Peyer's patch (tissue), 4 donors: ENCODE measurements around the gene RBM23.

Experiments used
- POLR2A ChIP-seq, 2 donors: fragments of 450-650 bp; IDR thresholded peaks; one replicate each; pipeline ENCODE4 v1.5.1; 2017; ENCODE audit warnings: antibody characterized with exemption in 2 of 2, mild to moderate bottlenecking in 2 of 2, moderate library complexity in 2 of 2
- TF ChIP-seq, protein P1 (sequence below), 6 experiments: fragments of 450-650 bp in 4 of 6; fragments of 200-600 bp in 2 of 6; sonication (generic) in 1 of 6; IDR thresholded peaks; one replicate each; pipeline ENCODE4 v1.5.1; 2017 to 2019; ENCODE audit warnings: antibody characterized with exemption in 6 of 6, mild to moderate bottlenecking in 3 of 6, moderate library complexity in 1 of 6

DNA sequence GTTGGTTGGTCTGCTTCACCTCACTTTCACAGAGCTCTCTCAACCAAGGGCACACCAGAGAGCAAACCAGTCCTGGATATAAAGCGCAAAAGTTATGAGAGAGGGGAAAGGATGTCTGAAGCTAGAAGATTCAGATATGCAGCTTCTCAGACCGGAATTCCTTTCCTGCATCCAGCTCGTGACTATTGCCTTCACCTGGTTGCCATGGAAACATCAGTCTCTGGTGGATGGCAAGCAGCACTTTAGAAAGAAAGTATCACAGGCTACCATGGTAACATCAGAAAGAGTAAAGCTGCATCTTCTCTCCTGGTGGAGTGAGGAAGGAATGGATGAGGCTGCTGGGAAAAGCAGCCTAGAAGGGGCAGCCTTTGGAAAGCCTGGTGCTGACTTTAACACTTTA lies 22.2 kb downstream of the RBM23 start:
- no peak for TF ChIP-seq POLR2A (IDR thresholded peaks at IDR 0.05)
- TF ChIP-seq, protein P1, sequence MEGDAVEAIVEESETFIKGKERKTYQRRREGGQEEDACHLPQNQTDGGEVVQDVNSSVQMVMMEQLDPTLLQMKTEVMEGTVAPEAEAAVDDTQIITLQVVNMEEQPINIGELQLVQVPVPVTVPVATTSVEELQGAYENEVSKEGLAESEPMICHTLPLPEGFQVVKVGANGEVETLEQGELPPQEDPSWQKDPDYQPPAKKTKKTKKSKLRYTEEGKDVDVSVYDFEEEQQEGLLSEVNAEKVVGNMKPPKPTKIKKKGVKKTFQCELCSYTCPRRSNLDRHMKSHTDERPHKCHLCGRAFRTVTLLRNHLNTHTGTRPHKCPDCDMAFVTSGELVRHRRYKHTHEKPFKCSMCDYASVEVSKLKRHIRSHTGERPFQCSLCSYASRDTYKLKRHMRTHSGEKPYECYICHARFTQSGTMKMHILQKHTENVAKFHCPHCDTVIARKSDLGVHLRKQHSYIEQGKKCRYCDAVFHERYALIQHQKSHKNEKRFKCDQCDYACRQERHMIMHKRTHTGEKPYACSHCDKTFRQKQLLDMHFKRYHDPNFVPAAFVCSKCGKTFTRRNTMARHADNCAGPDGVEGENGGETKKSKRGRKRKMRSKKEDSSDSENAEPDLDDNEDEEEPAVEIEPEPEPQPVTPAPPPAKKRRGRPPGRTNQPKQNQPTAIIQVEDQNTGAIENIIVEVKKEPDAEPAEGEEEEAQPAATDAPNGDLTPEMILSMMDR (IDR thresholded peaks at IDR 0.05), result no peak
